NB4 (cell line): ENCODE results near the gene PCNP.
A peak's percentile ranks its signal among the peaks of the same experiment; 100 is the strongest.

ENCODE experiments used
- DNase-seq: peaks from one replicate; pipeline ENCODE4 v3.0.0; 2010; ENCODE audit warnings: low read depth
- H3K4me3 ChIP-seq: one replicate; pipeline ENCODE4 v1.5.1; 2011; ENCODE audit warnings: mild to moderate bottlenecking, low read depth, low read length, moderate library complexity
- CTCF ChIP-seq: IDR thresholded peaks from one replicate; pipeline ENCODE4 v1.5.1; 2012; ENCODE audit warnings: low read depth, low read length
- MAX ChIP-seq: IDR thresholded peaks from 2 replicates; pipeline ENCODE4 v1.6.1; 2011; ENCODE audit warnings: low read depth, low read length
- MYC ChIP-seq: IDR thresholded peaks from 2 replicates; pipeline ENCODE4 v1.6.1; 2011; ENCODE audit warnings: low read depth, low read length
- POLR2A ChIP-seq: IDR thresholded peaks from 2 replicates; pipeline ENCODE4 v1.6.1; 2011; ENCODE audit warnings: mild to moderate bottlenecking; ENCODE audit not compliant: insufficient read length; ENCODE audit errors: extremely low read depth

Gene PCNP, protein sequence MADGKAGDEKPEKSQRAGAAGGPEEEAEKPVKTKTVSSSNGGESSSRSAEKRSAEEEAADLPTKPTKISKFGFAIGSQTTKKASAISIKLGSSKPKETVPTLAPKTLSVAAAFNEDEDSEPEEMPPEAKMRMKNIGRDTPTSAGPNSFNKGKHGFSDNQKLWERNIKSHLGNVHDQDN

GRCh38 chr3:101573449-101574387 is at the start of gene PCNP:
PCNP (plus strand) TSS chr3:101574180; CDS start chr3:101574216, 36 bp downstream.
- H3K4me3 ChIP-seq: peak within 1 kb of the TSS; percentile 92
- DNase-seq: peak; percentile 98
- TF ChIP-seq POLR2A (peak; percentile 69), MAX (peak; percentile 67), CTCF (peak; percentile 69), MYC (peak; percentile 93)

DNA sequence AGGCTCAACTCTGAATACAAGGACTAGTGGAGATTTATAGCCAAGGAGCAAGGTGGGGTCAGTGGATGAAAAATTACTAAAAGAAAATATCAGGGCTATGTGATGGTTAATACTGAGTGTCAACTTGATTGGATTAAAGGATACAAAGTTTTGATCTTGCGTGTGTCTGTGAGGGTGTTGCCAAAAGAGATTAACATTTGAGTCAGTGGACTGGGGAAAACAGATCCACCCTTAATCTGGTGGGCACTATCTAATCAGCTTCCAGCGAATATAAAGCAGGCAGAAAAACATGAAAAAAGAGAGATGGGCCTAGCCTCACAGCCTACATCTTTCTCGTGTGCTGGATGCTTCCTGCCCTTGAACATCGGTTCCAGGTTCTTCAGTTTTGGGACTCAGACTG is 46.5 kb upstream of the PCNP start:
- DNase-seq: no peak
- H3K4me3 ChIP-seq: no peak overlapping the region
- TF ChIP-seq MAX: no peak
- TF ChIP-seq MYC: no peak
- TF ChIP-seq POLR2A: no peak
- TF ChIP-seq CTCF: no peak

DNA sequence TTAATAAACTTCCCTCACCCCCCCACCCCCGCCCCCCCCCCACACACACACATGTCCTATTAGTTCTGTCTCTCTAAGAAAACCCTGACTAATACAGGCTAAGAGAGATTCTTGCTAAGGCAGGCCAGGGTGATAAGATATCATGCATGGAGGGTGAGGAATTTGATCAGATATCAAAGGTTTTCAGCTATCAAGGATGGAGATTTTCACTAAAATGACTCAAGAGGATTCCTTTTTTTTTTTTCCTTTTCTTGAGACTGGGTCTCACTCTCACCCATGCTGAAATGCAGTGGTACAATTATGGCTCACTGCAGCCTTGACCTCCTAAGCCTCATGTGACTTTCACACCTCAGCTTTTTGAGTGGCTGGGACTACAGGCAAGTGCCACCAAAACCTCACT is 46.1 kb upstream of the PCNP start:
- TF ChIP-seq CTCF (no peak), POLR2A (no peak), MYC (no peak), MAX (no peak)
- H3K4me3 ChIP-seq: no peak overlapping the region
- no peak for DNase-seq

DNA sequence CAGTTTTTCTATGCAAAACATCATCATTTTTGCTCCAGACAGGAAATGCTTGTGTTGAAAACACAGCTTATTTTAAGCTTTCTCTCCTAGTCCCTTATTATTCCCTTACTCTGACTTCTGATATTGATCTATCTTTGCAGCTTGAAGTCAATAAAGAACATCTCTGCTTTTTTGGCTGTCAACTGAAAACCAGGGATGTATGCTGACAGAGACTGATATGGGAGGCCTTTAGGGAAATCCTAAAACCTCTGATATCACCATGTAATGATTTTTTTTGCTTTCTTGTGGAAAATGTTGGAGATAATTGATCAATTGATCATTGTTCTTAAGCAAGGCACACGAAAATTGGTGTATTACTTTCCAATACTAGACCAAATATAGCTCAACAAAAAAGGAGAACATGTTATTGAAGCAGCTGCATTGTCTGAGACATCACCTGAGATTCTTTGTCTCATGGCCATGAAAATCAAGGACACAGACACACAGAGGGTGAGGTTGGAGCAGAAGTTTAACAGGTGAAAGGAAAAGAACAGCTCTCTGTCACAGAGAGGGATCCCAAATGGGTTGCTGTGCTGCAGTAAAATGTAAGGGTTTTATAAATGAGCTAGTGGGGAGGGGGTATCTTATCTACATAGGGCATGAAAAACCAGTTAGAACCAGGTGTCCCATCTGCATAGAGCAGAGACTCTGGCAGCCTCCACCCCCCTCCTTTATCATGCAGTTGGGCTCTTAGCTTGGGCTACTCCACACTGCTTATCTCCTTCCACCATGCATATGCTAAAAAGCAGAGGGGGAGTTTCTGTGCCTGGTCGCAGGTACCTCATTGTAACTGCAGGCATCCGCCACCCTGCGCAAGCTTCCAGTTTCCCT is 43.9 kb upstream of the PCNP start:
- no peak overlapping the region for H3K4me3 ChIP-seq
- no peak for DNase-seq
- TF ChIP-seq MAX (no peak), CTCF (no peak), MYC (no peak), POLR2A (no peak)

DNA sequence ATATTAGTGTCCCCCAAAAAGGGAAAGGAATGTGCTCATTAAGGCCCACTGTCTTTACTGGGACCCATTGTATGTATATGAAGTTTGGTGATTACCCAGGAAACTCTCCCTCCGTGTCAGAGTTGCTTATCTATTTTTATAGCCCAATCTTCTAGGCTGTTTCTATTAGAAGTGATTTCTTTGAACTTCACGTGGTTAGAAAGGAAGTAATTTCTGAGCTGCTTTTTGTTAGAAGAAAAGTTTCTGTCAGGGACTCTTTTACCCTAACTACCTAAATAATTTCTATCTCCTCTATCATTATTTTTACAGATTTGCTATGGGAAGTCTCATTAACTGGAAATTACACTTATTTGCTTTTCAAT is 43.3 kb upstream of the PCNP start:
- no peak overlapping the region for H3K4me3 ChIP-seq
- no peak for DNase-seq
- TF ChIP-seq MAX (no peak), CTCF (no peak), POLR2A (no peak), MYC (no peak)
